HCT116 (cell line): ENCODE results near the gene NRCAM. TPM values are rescaled to one million over a fixed set of nuclear protein-coding genes. Genes with fewer than 3 reads are reported as not detected.

ENCODE experiments used
- ATAC-seq: fragments of 200-7000 bp; cut with Tn5 transposase; 2 replicates; pipeline ENCODE4 v1.9.1; 2020; ENCODE audit warnings: mild to moderate bottlenecking, moderate library complexity
- BruUV-seq: library from RNA; stranded (reverse); fragments of 400-500 nt; replicated peaks from 2 replicates; lab custom pipeline; 2021; lab: Mats Ljungman, UMichigan
- CTCF ChIA-PET: fragments of 300-600 bp; sonication (Branson Sonifier 250); formaldehyde crosslinking; loops from one replicate; lab custom pipeline; 2021; ENCODE audit warnings: antibody characterized with exemption; lab: Charles Lee
- POLR2A ChIA-PET: fragments of 300-600, 350-600 bp; sonication (Branson Sonifier 250); formaldehyde crosslinking; loops from one replicate; lab custom pipeline; 2021; ENCODE audit warnings: antibody characterized with exemption; lab: Charles Lee
- RAD21 ChIA-PET, 2 experiments: fragments of 300-600 bp; sonication (Branson Sonifier 250); formaldehyde crosslinking; loops; one replicate each; lab custom pipeline; 2023; ENCODE audit warnings: low total read pairs in 2 of 2; ENCODE audit not compliant: uncharacterized antibody in 2 of 2, unreplicated experiment in 2 of 2, low non-redundant PET in 1 of 2; lab: Charles Lee
- DNase-seq: peaks from one replicate; pipeline ENCODE4 v3.0.0-alpha.2; 2010; ENCODE audit warnings: low read depth, low spot score
- H2AFZ ChIP-seq: fragments of 200-600 bp; shearing (Covaris generic), sonication (generic); 2 replicates; pipeline ENCODE4 v1.6.1; 2017; ENCODE audit warnings: low read depth, mixed run types, mixed read lengths, antibody characterized with exemption, low read length; ENCODE audit not compliant: poor library complexity, severe bottlenecking
- H3K27ac ChIP-seq: 2 replicates; pipeline ENCODE4 v1.5.1; 2012; ENCODE audit warnings: low read depth, low read length
- H3K27me3 ChIP-seq: fragments of 200-600 bp; sonication (generic); 2 replicates; pipeline ENCODE4 v1.6.1; 2016; ENCODE audit warnings: mixed run types, low read length, mixed read lengths; ENCODE audit not compliant: insufficient read depth
- H3K36me3 ChIP-seq, 2 experiments: fragments of 200-500 bp in 1 of 2; fragments of 200-600 bp in 1 of 2; sonication (Bioruptor generic) in 1 of 2; sonication (generic) in 1 of 2; 2 replicates each; pipeline versions ENCODE4 v1.5.1 to v1.6.1; 2014 to 2016; ENCODE audit warnings: low read length in 2 of 2, inconsistent platforms in 1 of 2, mixed read lengths in 1 of 2, mixed run types in 1 of 2; ENCODE audit not compliant: insufficient read depth in 2 of 2, control insufficient read depth in 1 of 2
- H3K4me1 ChIP-seq, 2 experiments: fragments of 200-600 bp in 1 of 2; sonication (generic) in 1 of 2; 2 replicates each; pipeline versions ENCODE4 v1.5.1 to v1.6.1; 2012 to 2017; ENCODE audit warnings: low read length in 2 of 2, inconsistent platforms in 1 of 2, mild to moderate bottlenecking in 1 of 2, mixed read lengths in 1 of 2, mixed run types in 1 of 2, moderate library complexity in 1 of 2; ENCODE audit not compliant: insufficient read depth in 2 of 2, control insufficient read depth in 1 of 2
- H3K4me2 ChIP-seq: fragments of 200-600 bp; sonication (generic); 2 replicates; pipeline ENCODE4 v1.6.1; 2017; ENCODE audit warnings: mixed run types, low read length, mixed read lengths
- H3K4me3 ChIP-seq, 2 experiments: fragments of 200-600 bp in 1 of 2; sonication (generic) in 1 of 2; replicated peaks in 1 of 2; 2 replicates each; pipeline ENCODE4 v1.5.1; 2011 to 2016; ENCODE audit warnings: low read length in 2 of 2, control low read depth in 1 of 2, low read depth in 1 of 2, mild to moderate bottlenecking in 1 of 2, mixed read lengths in 1 of 2, mixed run types in 1 of 2
- H3K79me2 ChIP-seq: fragments of 200-600 bp; sonication (generic); 2 replicates; pipeline ENCODE4 v1.6.1; 2017; ENCODE audit warnings: mild to moderate bottlenecking, mixed run types, low read length, moderate library complexity, mixed read lengths; ENCODE audit not compliant: insufficient read depth
- H3K9ac ChIP-seq: fragments of 200-600 bp; sonication (generic); 2 replicates; pipeline ENCODE4 v1.6.1; 2016; ENCODE audit warnings: low read length, mixed read lengths
- H3K9me2 ChIP-seq: fragments of 200-600 bp; sonication (generic), shearing (Covaris generic); 2 replicates; pipeline ENCODE4 v1.6.1; 2017; ENCODE audit warnings: mixed run types, mild to moderate bottlenecking, moderate library complexity; ENCODE audit not compliant: insufficient read depth
- H3K9me3 ChIP-seq, 2 experiments: fragments of 200-500 bp in 1 of 2; fragments of 200-600 bp in 1 of 2; sonication (Bioruptor generic) in 1 of 2; sonication (generic) in 1 of 2; 2 replicates each; pipeline ENCODE4 v1.6.1; 2014 to 2017; ENCODE audit warnings: low read length in 2 of 2, mixed read lengths in 2 of 2, inconsistent platforms in 1 of 2, low read depth in 1 of 2, mild to moderate bottlenecking in 1 of 2, mixed run types in 1 of 2, moderate library complexity in 1 of 2; ENCODE audit not compliant: control insufficient read depth in 1 of 2, insufficient read depth in 1 of 2
- H4K20me1 ChIP-seq: fragments of 200-600 bp; sonication (generic), shearing (Covaris generic); 2 replicates; pipeline ENCODE4 v1.6.1; 2017; ENCODE audit warnings: mixed run types, mild to moderate bottlenecking, moderate library complexity; ENCODE audit not compliant: insufficient read depth
- CTCF ChIP-seq, 3 experiments: fragments of 200-600 bp in 1 of 3; sonication (generic) in 1 of 3; IDR thresholded peaks in 2 of 3; conservative IDR thresholded peaks in 1 of 3; 2 replicates each; pipeline ENCODE4 v1.5.1; 2012 to 2017; ENCODE audit warnings: low read depth in 2 of 3, low read length in 2 of 3, antibody characterized with exemption in 1 of 3, borderline replicate concordance in 1 of 3, control low read depth in 1 of 3, mild to moderate bottlenecking in 1 of 3, mixed read lengths in 1 of 3, mixed run types in 1 of 3, moderate library complexity in 1 of 3; ENCODE audit not compliant: insufficient read depth in 1 of 3
- EZH2 ChIP-seq: fragments of 200-600 bp; sonication (generic); IDR thresholded peaks from 2 replicates; pipeline ENCODE4 v1.6.1; 2017; ENCODE audit warnings: antibody characterized with exemption, mixed run types
- EZH2phosphoT487 ChIP-seq: fragments of 200-600 bp; IDR thresholded peaks from 2 replicates; pipeline ENCODE4 v1.6.1; 2018; ENCODE audit warnings: antibody characterized with exemption, borderline replicate concordance
- FOSL1 ChIP-seq: IDR thresholded peaks from 2 replicates; pipeline ENCODE4 v1.6.1; 2012; ENCODE audit warnings: low read depth
- POLR2A ChIP-seq: IDR thresholded peaks from 2 replicates; pipeline ENCODE4 v1.7.0; 2011; ENCODE audit warnings: borderline replicate concordance; ENCODE audit not compliant: insufficient read depth, insufficient read length; ENCODE audit errors: extremely low read depth
- POLR2AphosphoS5 ChIP-seq: IDR thresholded peaks from 2 replicates; pipeline ENCODE4 v1.6.1; 2011; ENCODE audit warnings: mild to moderate bottlenecking, low read depth, low read length, moderate library complexity
- RAD21 ChIP-seq: IDR thresholded peaks from 2 replicates; pipeline ENCODE4 v1.6.1; 2012; ENCODE audit warnings: low read depth, mild to moderate bottlenecking
- REST ChIP-seq: IDR thresholded peaks from 2 replicates; pipeline ENCODE4 v1.6.1; 2012; ENCODE audit warnings: low read depth
- SP1 ChIP-seq: IDR thresholded peaks from 2 replicates; pipeline ENCODE4 v1.6.1; 2012; ENCODE audit warnings: low read depth
- SRF ChIP-seq: IDR thresholded peaks from 2 replicates; pipeline ENCODE4 v1.6.1; 2012; ENCODE audit warnings: low read depth
- YY1 ChIP-seq: IDR thresholded peaks from 2 replicates; pipeline ENCODE4 v1.6.1; 2011; ENCODE audit warnings: low read length, low read depth, moderate library complexity, mild to moderate bottlenecking; ENCODE audit not compliant: insufficient replicate concordance; ENCODE audit errors: extremely low read depth
- ZBTB33 ChIP-seq: IDR thresholded peaks from 2 replicates; pipeline ENCODE4 v1.6.1; 2011; ENCODE audit warnings: mild to moderate bottlenecking, low read length, moderate library complexity; ENCODE audit not compliant: insufficient replicate concordance; ENCODE audit errors: extremely low read depth
- ZFX ChIP-seq: fragments of 450-650 bp; IDR thresholded peaks from 2 replicates; pipeline ENCODE4 v1.6.1; 2017
- intact Hi-C: fragments of 100-400 bp; cut with micrococcal nuclease; formaldehyde crosslinking; loops from 2 replicates; pipeline ENCODE4 v1.10.0; 2022
- total RNA-seq: library from RNA; stranded (reverse); gene quantifications from one replicate; pipeline ENCODE4 v1.2.1, GENCODE V29; 2021; ENCODE audit not compliant: unreplicated experiment

Gene NRCAM
- total RNA-seq, 1 experiment from 2014 or later: 0.15 TPM

- ChIA-PET POLR2A (no interaction called here), CTCF (no interaction called here), RAD21 (no interaction called here)
- H4K20me1 ChIP-seq: no peaks in the 10 kb centered on the region
- ATAC-seq (no peak), DNase-seq (no peak)
- no peak overlapping the region for H2AFZ ChIP-seq
- no peak for TF ChIP-seq RAD21
- TF ChIP-seq CTCF (IDR thresholded peaks at IDR 0.05 in 2 of 3, conservative IDR thresholded peaks at IDR 0.05 in 1 of 3; ENCODE audit: borderline replicate concordance in 1 of 3, insufficient read depth in 1 of 3, low read depth in 2 of 3, low read length in 2 of 3): no peak
- TF ChIP-seq EZH2phosphoT487: no peak
- TF ChIP-seq POLR2AphosphoS5: no peak
- no peak for TF ChIP-seq SRF
- TF ChIP-seq EZH2: no peak
- TF ChIP-seq ZBTB33: no peak
- TF ChIP-seq YY1: no peak
- TF ChIP-seq ZFX: no peak
- no peak for TF ChIP-seq REST
- no peak for TF ChIP-seq SP1
- no peak for TF ChIP-seq FOSL1
- no peak for TF ChIP-seq POLR2A
- H3K79me2 ChIP-seq: no peaks in the 10 kb centered on the region
- H3K9me2 ChIP-seq: no peaks in the 10 kb centered on the region
- no peak overlapping the region for H3K4me2 ChIP-seq
- H3K36me3 ChIP-seq: no peaks in the 10 kb centered on the region
- no TSS peak for BruUV-seq
- no peaks in the 10 kb centered on the region for H3K27me3 ChIP-seq
- no peaks in the 10 kb centered on the region for H3K4me1 ChIP-seq
- no peak overlapping the region for H3K9ac ChIP-seq
- H3K9me3 ChIP-seq: no peaks in the 10 kb centered on the region
- no peak overlapping the region for H3K27ac ChIP-seq
- intact Hi-C loops: no loop called here
- no peak overlapping the region for H3K4me3 ChIP-seq
Measured at GRCh38 chr7:108136191-108136688, 320.0 kb downstream of the NRCAM start.
